Hepatocyte (in vitro differentiated cells): Measurements from ENCODE around the gene RBM5.

Experiments
- CTCF ChIP-seq: fragments of 200-600 bp; sonication (generic); IDR thresholded peaks from 2 replicates; pipeline ENCODE4 v1.5.1; 2016; ENCODE audit warnings: antibody characterized with exemption, mild to moderate bottlenecking; ENCODE audit not compliant: poor library complexity
- EZH2phosphoT487 ChIP-seq: fragments of 200-600 bp; sonication (generic); IDR thresholded peaks from one replicate; pipeline ENCODE4 v1.6.1; 2018; ENCODE audit warnings: antibody characterized with exemption, mild to moderate bottlenecking, low read depth, moderate library complexity; ENCODE audit not compliant: unreplicated experiment, severe bottlenecking

- no peak for TF ChIP-seq CTCF
- no peak for TF ChIP-seq EZH2phosphoT487
These were observed 34.8 kb downstream of the RBM5 start for GRCh38 chr3:50123394-50124051.
